Panc1 (cell line): Measurements from ENCODE around the gene CCDC158. TPM values are rescaled to one million over a fixed set of nuclear protein-coding genes. Genes with fewer than 3 reads are reported as not detected.

Experiments used
- ATAC-seq: fragments of 200-7000 bp; cut with Tn5 transposase; 2 replicates; pipeline ENCODE4 v1.9.1; 2020; ENCODE audit warnings: mild to moderate bottlenecking, moderate library complexity
- BruUV-seq: library from RNA; stranded (reverse); fragments of 400-500 nt; replicated peaks from 2 replicates; lab custom pipeline; 2021; lab: Mats Ljungman, UMichigan
- CTCF ChIA-PET: fragments of 300-600 bp; sonication (Branson Sonifier 250); formaldehyde crosslinking; loops from one replicate; lab custom pipeline; 2022; ENCODE audit warnings: antibody characterized with exemption; lab: Charles Lee
- POLR2A ChIA-PET: fragments of 300-600 bp; sonication (Branson Sonifier 250); formaldehyde crosslinking; loops from one replicate; lab custom pipeline; 2022; ENCODE audit warnings: antibody characterized with exemption; lab: Charles Lee
- DNase-seq: peaks from one replicate; pipeline ENCODE4 v3.0.0-alpha.2; 2010; ENCODE audit warnings: low read depth, low spot score
- H3K27ac ChIP-seq: 2 replicates; pipeline ENCODE4 v1.5.1; 2011; ENCODE audit warnings: mild to moderate bottlenecking, low read length, inconsistent platforms
- H3K27me3 ChIP-seq: fragments of 200-500 bp; sonication (Bioruptor generic); 2 replicates; pipeline ENCODE4 v1.6.0; 2014; ENCODE audit warnings: low read length, inconsistent platforms; ENCODE audit not compliant: control insufficient read depth, insufficient read depth
- H3K36me3 ChIP-seq: fragments of 200-500 bp; sonication (Bioruptor generic); 2 replicates; pipeline ENCODE4 v1.5.1; 2014; ENCODE audit warnings: inconsistent platforms, mild to moderate bottlenecking, low read length, moderate library complexity; ENCODE audit not compliant: control insufficient read depth, insufficient read depth
- H3K4me1 ChIP-seq: 2 replicates; pipeline ENCODE4 v1.5.1; 2011; ENCODE audit warnings: inconsistent platforms, mild to moderate bottlenecking, low read length, moderate library complexity; ENCODE audit not compliant: control insufficient read depth, insufficient read depth
- H3K4me3 ChIP-seq, 2 experiments: 2 replicates each; pipeline ENCODE4 v1.5.1; 2011 to 2012; ENCODE audit warnings: low read depth in 2 of 2, low read length in 2 of 2, mild to moderate bottlenecking in 2 of 2, inconsistent platforms in 1 of 2, moderate library complexity in 1 of 2
- H3K9me3 ChIP-seq: fragments of 200-500 bp; sonication (Bioruptor generic); 2 replicates; pipeline ENCODE4 v1.5.1; 2014; ENCODE audit warnings: low read depth, mild to moderate bottlenecking, inconsistent platforms, low read length, moderate library complexity; ENCODE audit not compliant: control insufficient read depth, insufficient read depth
- CTCF ChIP-seq: fragments of 450-650 bp; IDR thresholded peaks from 2 replicates; pipeline ENCODE4 v1.5.1; 2017; ENCODE audit warnings: mild to moderate bottlenecking
- POLR2AphosphoS5 ChIP-seq: IDR thresholded peaks from 2 replicates; pipeline ENCODE4 v1.6.1; 2012; ENCODE audit warnings: mild to moderate bottlenecking, low read depth, low read length, moderate library complexity
- REST ChIP-seq, 2 experiments: IDR thresholded peaks; 2 replicates each; pipeline ENCODE4 v1.6.1; 2011 to 2012; ENCODE audit warnings: low read depth in 2 of 2, control low read depth in 1 of 2, low read length in 1 of 2, mild to moderate bottlenecking in 1 of 2, moderate library complexity in 1 of 2; ENCODE audit not compliant: insufficient read depth in 1 of 2
- SIN3A ChIP-seq: IDR thresholded peaks from 2 replicates; pipeline ENCODE4 v1.6.1; 2012; ENCODE audit warnings: low read depth, mild to moderate bottlenecking, low read length, moderate library complexity, borderline replicate concordance; ENCODE audit not compliant: insufficient read depth
- TCF7L2 ChIP-seq: IDR thresholded peaks from 2 replicates; pipeline ENCODE4 v1.6.1; 2011; ENCODE audit warnings: mild to moderate bottlenecking, low read depth, low read length, inconsistent platforms
- in situ Hi-C: cut with HindIII; loops from 2 replicates; pipeline ENCODE4 v1.10.0; 2016; ENCODE audit warnings: low sequenced_read_pairs, low pct_unique_long_range_greater_than_20kb
- intact Hi-C: fragments of 100-400 bp; cut with micrococcal nuclease; formaldehyde crosslinking; loops from one replicate; pipeline ENCODE4 v1.10.0; 2022; ENCODE audit not compliant: unreplicated experiment
- total RNA-seq: library from RNA; stranded (reverse); gene quantifications from one replicate; pipeline ENCODE4 v1.2.1, GENCODE V29; 2021; ENCODE audit not compliant: unreplicated experiment

CCDC158 gene
- total RNA-seq, 1 experiment from 2014 or later = 0.28 TPM

DNA sequence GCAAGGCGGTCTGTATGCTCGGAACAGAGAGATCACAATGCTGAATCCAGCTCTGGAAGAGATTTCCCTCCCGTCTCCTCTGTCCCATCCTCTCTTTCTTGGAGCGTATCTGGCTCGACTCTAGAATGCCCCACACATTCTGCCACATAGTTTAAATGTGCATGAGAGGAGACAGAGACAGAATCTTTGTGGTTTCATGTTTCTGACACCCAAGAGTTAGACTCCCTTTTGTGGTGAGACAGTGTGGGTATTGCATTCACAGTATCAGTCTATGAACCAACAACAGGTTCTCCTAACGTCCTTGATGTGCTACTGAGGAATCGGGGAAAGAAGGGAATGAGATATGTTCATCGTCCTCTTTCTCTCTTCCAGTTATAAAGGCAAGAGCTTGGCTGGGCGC, 144.1 kb downstream of the CCDC158 start:
- TF ChIP-seq SIN3A (no peak), TCF7L2 (no peak), POLR2AphosphoS5 (no peak), REST (IDR thresholded peaks at IDR 0.05; ENCODE audit: insufficient read depth in 1 of 2, low read depth in 2 of 2, low read length in 1 of 2) (no peak), CTCF (no peak)
- ATAC-seq (no peak), DNase-seq (no peak)
- no peaks in the 10 kb centered on the region for H3K9me3 ChIP-seq
- H3K36me3 ChIP-seq = no peaks in the 10 kb centered on the region
- H3K4me3 ChIP-seq = no peak overlapping the region
- CTCF ChIA-PET = no interaction called here
- no peak overlapping the region for H3K27ac ChIP-seq
- in situ Hi-C loops = no loop called here
- no TSS peak for BruUV-seq
- intact Hi-C loops = no loop called here
- POLR2A ChIA-PET = no interaction called here
- H3K4me1 ChIP-seq = no peaks in the 10 kb centered on the region
- H3K27me3 ChIP-seq = no peaks in the 10 kb centered on the region

DNA sequence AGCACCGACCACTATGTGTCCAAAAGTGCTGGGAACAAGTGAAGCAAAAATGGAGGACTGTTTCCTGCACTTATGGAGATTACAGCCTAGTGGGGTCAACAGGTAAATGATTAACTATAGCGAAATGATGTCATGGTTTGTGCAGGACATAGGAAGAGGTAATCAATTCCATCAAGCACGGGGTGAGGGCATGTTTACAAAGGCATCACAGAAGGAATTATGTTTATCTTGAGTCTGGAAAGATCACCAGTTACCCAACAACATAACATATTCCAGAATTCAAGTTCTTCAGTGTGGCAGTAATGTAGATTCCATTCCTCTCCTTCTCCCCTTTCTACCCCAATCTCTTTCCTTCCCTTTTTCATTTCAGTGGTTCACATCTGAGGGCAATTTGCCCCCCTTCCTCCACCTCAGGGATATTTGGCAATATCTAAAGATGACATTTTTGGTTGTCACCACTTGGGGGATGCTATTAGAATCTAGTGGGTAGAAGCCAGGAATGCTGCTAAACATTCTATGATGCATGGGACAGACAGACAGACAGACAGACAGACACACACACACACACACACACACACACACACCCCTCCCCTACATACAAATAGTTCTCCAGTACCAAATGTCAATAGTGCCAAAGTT, 145.3 kb downstream of the CCDC158 start:
- Histone ChIP-seq H3K36me3 (no peaks in the 10 kb centered on the region), H3K27ac (no peak overlapping the region), H3K27me3 (no peaks in the 10 kb centered on the region), H3K4me3 (no peak overlapping the region), H3K9me3 (no peaks in the 10 kb centered on the region), H3K4me1 (no peaks in the 10 kb centered on the region)
- no peak for ATAC-seq
- no TSS peak for BruUV-seq
- intact Hi-C loops = no loop called here
- ChIA-PET POLR2A (no interaction called here), CTCF (no interaction called here)
- no peak for DNase-seq
- in situ Hi-C loops = no loop called here
- TF ChIP-seq REST (IDR thresholded peaks at IDR 0.05; ENCODE audit: insufficient read depth in 1 of 2, low read depth in 2 of 2, low read length in 1 of 2) (no peak), TCF7L2 (no peak)
